Astrocyte of the spinal cord (primary cell): ENCODE measurements around the gene LY86.

ENCODE experiments used
- DNase-seq: peaks from one replicate; pipeline ENCODE4 v3.0.0; 2011; ENCODE audit warnings: low read depth, low spot score
- H3K4me3 ChIP-seq: 2 replicates; pipeline ENCODE4 v1.5.1; 2011; ENCODE audit warnings: low read depth, mild to moderate bottlenecking, low read length, moderate library complexity
- in situ Hi-C: cut with HindIII; loops from 2 replicates; pipeline ENCODE4 v1.10.0; 2017; ENCODE audit warnings: low sequenced_read_pairs
- TF ChIP-seq, protein P1 (sequence below): IDR thresholded peaks from 2 replicates; pipeline ENCODE4 v1.5.1; 2012; ENCODE audit warnings: low read depth, mild to moderate bottlenecking, low read length, inconsistent platforms

The LY86 gene

DNA sequence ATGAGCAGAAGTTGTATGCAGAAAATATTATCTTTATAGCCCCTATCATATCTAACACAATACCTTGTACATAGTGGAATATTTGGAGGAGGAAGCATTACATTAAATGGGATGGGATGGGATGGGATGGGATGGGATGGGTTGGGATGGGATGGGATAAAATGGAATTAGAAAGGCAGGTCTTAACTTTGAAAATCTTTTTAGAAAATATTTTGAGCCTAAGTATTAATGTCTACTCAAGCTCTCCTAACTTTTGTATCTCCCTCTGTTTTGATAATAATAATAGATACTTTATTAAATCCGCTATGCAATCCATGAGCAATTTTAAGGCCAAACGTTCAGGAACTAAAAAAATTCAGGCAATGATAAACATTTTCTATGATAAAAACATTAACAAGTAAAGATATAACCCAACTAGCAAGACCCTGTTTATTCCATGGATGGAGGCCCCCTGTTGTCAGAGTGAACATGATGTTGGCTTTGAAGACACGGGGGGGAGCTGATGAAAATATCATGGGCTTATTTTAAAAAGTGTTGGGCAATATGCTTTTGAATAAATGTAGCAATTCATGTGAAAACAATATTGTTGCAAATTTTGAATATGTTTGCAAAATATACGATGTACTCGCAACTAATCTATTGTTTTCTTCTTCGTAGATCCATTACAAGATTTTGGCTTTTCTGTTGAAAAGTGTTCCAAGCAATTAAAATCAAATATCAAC, 35.9 kb downstream of the LY86 start:
- TF ChIP-seq, protein P1, sequence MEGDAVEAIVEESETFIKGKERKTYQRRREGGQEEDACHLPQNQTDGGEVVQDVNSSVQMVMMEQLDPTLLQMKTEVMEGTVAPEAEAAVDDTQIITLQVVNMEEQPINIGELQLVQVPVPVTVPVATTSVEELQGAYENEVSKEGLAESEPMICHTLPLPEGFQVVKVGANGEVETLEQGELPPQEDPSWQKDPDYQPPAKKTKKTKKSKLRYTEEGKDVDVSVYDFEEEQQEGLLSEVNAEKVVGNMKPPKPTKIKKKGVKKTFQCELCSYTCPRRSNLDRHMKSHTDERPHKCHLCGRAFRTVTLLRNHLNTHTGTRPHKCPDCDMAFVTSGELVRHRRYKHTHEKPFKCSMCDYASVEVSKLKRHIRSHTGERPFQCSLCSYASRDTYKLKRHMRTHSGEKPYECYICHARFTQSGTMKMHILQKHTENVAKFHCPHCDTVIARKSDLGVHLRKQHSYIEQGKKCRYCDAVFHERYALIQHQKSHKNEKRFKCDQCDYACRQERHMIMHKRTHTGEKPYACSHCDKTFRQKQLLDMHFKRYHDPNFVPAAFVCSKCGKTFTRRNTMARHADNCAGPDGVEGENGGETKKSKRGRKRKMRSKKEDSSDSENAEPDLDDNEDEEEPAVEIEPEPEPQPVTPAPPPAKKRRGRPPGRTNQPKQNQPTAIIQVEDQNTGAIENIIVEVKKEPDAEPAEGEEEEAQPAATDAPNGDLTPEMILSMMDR = no peak
- in situ Hi-C loops = no loop called here
- DNase-seq = no peak
- no peak overlapping the region for H3K4me3 ChIP-seq

GRCh38 chr6:6626187-6626586, 37.7 kb downstream of the LY86 start:
- TF ChIP-seq, protein P1 = no peak
- no peak for DNase-seq
- in situ Hi-C loops = no loop called here
- no peak overlapping the region for H3K4me3 ChIP-seq

GRCh38 chr6:6629402-6629801, 40.9 kb downstream of the LY86 start:
- H3K4me3 ChIP-seq = no peak overlapping the region
- TF ChIP-seq, protein P1 = no peak
- in situ Hi-C loops = no loop called here

GRCh38 chr6:6631053-6631452, 42.5 kb downstream of the LY86 start:
- no peak for DNase-seq
- H3K4me3 ChIP-seq = no peak overlapping the region
- TF ChIP-seq, protein P1 = no peak
- in situ Hi-C loops = no loop called here

More at GRCh38 chr6:6629402-6629801, 40.9 kb downstream of the LY86 start:
- peak; percentile 2 for DNase-seq

DNA sequence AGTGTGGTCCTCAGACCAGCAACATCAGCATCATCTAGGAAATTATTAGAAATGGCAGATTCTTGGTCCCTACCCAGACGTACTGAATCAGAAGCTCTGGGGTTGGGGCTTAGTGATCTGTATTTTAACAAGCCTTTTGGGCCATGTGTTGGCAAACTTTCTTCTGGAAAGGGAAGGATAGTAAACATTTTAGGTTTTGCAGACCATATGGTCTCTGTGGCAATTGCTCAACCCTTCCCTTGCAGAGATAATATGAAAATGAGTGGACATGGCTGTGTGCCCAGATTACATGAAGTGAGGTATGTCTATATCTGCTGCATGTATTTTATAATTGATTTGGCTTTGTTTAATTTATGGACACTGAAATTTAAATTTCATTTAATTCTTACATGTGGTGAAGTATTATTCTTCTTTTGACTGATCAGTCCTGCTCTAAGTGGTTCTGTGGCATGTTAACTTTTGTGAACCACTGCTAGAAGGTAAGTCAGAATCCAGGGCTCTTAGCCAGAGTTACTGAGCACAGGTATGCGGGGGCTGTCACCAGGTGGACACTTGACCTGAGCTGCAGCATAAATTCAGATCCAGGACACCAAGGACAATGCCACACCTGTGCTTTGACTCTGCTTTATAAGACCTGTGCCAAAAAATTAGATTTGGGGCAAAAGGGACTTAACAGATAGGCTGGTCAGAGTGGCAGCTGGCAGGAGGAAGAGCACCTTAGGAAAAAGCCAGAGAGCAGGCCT, 43.2 kb downstream of the LY86 start:
- H3K4me3 ChIP-seq = no peak overlapping the region
- DNase-seq = no peak
- TF ChIP-seq, protein P1 = no peak
- in situ Hi-C loops = no loop called here

DNA sequence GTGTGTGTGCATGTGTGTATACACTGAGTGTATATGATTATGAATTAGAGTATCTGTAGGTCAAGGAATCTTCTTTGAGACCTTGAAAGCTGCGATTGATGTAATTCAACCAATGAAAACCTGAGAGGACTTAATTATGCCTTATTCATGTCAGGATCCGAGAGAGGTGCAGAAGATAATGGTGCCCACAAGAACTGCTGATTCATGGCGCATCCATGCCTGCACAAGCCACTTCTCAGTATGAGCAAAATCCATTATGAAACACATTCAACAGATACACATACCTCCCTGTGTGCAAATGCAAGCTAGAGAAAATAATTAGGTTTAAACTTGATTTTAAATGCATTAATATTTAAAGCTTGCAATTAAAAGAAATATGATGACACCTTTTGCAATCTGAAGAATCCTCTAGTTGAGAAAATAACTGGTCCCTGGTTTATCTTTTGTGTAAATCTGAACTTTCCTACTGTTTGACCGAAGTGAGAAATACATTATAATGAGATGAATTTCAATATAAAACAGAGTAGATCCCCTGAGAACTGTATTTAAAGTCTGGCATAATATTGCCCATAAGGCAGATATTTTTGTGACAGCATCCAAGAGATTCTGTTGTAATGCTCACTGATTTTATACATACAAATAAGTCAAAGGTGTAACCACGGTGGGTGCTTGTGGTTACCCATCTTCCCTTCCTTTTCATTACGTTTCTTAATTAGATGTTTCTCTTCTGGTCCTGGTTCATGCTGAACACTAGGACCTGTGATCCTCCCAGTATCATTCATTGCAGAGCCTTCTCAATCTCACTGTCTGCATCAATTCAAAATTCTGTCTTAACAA, 45.6 kb downstream of the LY86 start:
- no peak overlapping the region for H3K4me3 ChIP-seq
- TF ChIP-seq, protein P1 = no peak
- in situ Hi-C loops = no loop called here
- no peak for DNase-seq
